Activated CD8-positive, alpha-beta memory T cell treated with anti-CD3 and anti-CD28 coated beads for 36 hours (primary cell): ENCODE measurements around the gene WASL. TPM values are rescaled to one million over a fixed set of nuclear protein-coding genes. Genes with fewer than 3 reads are reported as not detected.
"Not testable (repeated sequence)": the region's sequence is repeated elsewhere in the genome, so short reads cannot be mapped to it uniquely, and the experiment has no call there.

Experiments used
- CTCF ChIA-PET: fragments of 350-600 bp; sonication (Branson Sonifier 250); formaldehyde crosslinking; loops from one replicate; lab custom pipeline; 2021; ENCODE audit warnings: antibody characterized with exemption; lab: Charles Lee
- POLR2A ChIA-PET: fragments of 350-600 bp; sonication (Branson Sonifier 250); formaldehyde crosslinking; loops from one replicate; lab custom pipeline; 2021; ENCODE audit warnings: antibody characterized with exemption; lab: Charles Lee
- total RNA-seq, 2 experiments: library from RNA; stranded (reverse); gene quantifications; one replicate each; pipeline ENCODE4 v1.2.3, GENCODE V29; 2021

The WASL gene
- 1 to 10 TPM; 5.7 to 6.4 TPM for total RNA-seq

- CTCF ChIA-PET: interaction anchor here (0.7 to 1.4 kb wide), 7 partner anchors 10 to 124 kb away, joined by 3 to 4 read pairs (median 3); no protein-coding TSS in a partner anchor
These were observed at the start of gene WASL for GRCh38 chr7:123748734-123749536. Gene WASL, minus strand, starts transcription at chr7:123749003. Its CDS starts 269 bp downstream, at chr7:123748734.

GRCh38 chr7:123797673-123798531 lies 49.1 kb upstream of the WASL start:
- CTCF ChIA-PET: interaction anchor here (0.6 to 3.3 kb wide), 6 partner anchors 35 to 85 kb away, joined by 3 to 11 read pairs (median 4); no protein-coding TSS in a partner anchor
- POLR2A ChIA-PET: no interaction called here

More at GRCh38 chr7:123748734-123749536, at the start of gene WASL:
- POLR2A ChIA-PET: interaction anchor here (0.6 to 1.6 kb wide), 9 partner anchors 8 to 214 kb away, joined by 3 to 6 read pairs (median 4); partner anchors contain the start of genes IQUB and NDUFA5

- CTCF ChIA-PET: interaction anchor here (1.3 kb wide), 1 partner anchor 72 kb away, joined by 4 read pairs; no protein-coding TSS in a partner anchor
- POLR2A ChIA-PET: no interaction called here
These were observed 47.8 kb upstream of the WASL start for GRCh38 chr7:123796568-123796967.

DNA sequence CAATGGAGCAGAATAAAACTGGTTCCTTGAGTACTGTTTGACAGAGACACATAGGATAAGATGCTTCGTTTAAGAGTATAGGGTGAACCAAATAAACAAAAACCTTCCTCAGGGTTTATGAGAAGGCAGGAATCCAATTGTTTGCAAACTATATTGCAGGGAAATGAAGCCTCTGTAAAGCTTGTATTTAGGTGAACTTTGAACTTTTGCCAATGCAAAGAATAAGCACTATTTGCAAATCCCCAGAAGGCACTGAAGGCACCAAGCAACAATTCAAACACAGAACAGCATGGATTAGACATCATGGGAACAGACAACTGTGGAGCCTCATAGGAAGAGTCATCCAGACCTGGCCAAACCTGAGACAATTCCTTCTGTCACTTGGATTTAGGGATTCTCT lies 47.1 kb upstream of the WASL start:
- POLR2A ChIA-PET: no interaction called here

DNA sequence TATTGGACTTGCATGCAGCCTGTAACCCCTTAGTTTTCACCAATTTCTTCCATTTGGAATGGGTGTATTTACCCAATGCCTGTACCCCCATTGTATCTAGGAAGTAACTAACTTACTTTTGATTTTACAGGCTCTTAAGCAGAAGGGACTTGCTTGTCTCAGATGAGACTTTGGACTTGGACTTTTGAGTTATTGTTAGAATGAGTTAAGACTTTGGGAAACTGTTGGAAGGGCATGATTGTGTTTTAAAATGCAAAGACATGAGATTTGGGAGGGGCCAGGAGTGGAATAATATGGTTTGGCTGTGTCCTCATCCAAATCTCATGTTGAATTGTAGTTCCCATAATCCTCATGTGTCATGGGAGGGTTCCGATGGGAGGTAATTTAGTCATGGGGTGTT lies 46.3 kb upstream of the WASL start:
- POLR2A ChIA-PET, CTCF ChIA-PET: not testable (repeated sequence)

More for the DNA sequence above, 47.1 kb upstream of the WASL start:
- CTCF ChIA-PET: no interaction called here

DNA sequence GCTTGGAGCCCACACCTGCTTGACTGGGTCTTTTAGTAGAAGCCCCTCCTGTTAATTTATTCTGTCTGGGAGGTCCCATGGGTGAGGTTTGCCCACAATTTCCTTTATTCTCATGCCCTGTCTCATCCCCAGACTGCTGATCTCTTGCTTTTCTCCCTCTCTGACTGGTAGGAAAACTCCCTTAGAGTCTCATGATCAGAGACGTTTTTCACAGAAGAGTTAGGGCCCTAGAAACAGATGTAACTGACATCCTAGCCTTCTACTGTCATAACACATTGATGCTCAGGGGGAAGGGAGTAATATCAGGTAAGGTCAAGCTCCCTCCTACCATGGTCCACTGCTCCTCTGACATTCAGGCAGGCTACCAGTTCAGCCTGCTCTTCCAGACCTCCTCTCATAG lies 43.7 kb upstream of the WASL start:
- CTCF ChIA-PET: interaction anchor here (0.5 kb wide), 1 partner anchor 78 kb away, joined by 3 read pairs; no protein-coding TSS in a partner anchor
- POLR2A ChIA-PET: no interaction called here

DNA sequence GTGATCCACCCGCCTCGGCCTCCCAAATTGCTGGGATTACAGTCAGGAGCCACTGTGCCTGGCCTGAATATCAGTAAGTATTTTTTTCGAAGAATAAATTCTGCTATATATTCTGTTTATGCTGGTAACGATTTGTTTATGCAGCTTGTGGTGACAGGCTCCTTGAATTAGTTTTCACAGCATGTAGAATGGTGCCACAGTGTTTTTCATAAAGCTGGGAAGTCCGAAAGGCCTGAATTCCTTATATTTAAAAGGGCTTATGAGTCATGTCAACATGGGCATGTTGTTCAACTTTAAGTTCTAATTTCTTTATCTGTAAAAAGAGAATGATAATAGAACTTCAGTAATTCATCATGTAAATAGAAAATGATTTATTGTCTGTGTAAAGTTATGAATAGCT lies 42.2 kb upstream of the WASL start:
- ChIA-PET POLR2A (no interaction called here), CTCF (interaction anchor here (0.7 kb wide), 1 partner anchor 42 kb away, joined by 4 read pairs; the partner anchor contains the start of gene WASL)

GRCh38 chr7:123789817-123790216 lies 41.0 kb upstream of the WASL start:
- ChIA-PET CTCF (no interaction called here), POLR2A (no interaction called here)

DNA sequence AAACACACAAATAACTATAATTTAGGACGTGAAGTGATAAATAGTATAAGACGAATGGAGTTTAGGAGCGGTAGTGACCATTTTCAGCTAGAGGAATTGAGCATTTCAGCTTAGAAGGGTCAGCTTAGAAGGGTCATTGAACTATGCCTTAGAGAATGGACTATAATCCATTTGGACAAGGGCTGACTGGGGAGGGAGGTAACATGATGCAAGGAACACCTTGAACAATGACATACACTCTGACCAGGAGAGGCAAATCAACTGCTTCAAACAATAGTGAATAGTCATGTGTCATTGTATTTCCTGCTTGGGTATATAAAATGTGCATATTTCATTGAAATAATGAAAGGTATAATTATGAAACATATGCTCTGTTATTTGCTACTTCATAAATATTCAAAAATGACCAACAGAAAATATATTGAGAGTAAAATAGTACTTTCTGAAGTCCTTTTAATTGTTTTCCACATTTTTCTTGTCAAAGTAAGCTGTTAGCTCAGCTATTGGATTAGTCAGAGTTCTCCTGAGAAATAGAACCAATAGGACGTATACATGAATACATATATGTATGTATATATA lies 40.5 kb upstream of the WASL start:
- CTCF ChIA-PET: no interaction called here
- POLR2A ChIA-PET: no interaction called here

DNA sequence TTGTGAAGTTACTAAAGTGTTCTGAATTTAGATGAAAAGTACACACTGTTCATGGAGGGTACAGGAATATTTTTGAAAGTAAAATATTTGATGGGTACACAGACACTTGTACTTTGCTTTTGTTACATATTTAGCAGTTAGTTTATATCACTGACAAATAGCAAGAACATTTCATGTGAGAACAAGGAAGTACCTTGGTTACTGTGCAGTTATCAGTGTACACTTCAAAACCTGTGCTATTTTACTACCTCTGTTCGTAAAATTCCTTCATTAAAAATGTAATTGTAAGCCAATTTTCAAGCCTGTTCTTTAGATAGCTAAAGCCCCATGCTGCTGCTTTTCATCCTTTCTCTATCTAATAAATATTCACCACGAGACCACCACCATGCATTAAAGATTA lies 39.8 kb upstream of the WASL start:
- ChIA-PET POLR2A (no interaction called here), CTCF (interaction anchor here (0.6 kb wide), 1 partner anchor 17 kb away, joined by 4 read pairs; no protein-coding TSS in a partner anchor)

DNA sequence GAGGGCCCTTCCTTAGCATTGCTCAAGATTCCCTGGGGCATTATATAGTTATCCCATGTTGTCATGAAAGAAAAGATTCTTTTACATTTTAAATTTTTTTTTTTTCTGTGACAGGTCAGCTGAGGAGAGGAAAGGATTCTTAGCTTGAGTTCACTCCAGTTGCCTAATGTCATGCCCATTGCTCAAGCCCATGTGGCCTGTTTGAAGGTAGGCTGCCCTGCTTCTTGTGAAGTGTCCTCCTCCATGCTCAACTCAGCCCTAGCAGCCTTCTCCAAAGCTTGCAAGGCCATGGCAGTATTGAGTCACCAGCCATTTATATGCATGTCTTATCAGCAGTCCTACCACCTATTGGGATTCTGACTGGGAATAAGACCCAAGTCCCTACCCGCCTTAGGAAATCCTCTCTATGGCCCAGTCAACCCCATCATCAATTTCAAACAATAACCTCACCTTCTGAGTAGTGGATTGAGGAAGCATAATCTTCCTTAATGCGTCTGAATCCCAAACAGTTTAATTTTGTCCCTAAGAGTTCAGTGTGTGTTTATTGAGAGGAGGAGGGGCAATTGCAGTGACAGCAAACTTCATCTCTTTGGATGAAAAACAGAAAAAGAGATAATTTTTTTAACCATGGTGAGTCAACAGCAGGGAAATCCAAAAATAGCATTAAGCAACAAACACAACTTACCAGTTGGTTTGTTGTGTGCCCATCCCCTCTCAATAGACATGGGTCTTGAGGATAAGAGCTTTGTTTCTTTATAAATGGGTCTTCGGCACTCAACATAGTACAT lies 38.6 kb upstream of the WASL start:
- ChIA-PET POLR2A (no interaction called here), CTCF (interaction anchor here (0.7 kb wide), 1 partner anchor 116 kb away, joined by 3 read pairs; no protein-coding TSS in a partner anchor)

GRCh38 chr7:123784263-123784662 lies 35.5 kb upstream of the WASL start:
- CTCF ChIA-PET: no interaction called here

GRCh38 chr7:123783820-123784219 lies 35.0 kb upstream of the WASL start:
- POLR2A ChIA-PET: no interaction called here

More at GRCh38 chr7:123784263-123784662, 35.5 kb upstream of the WASL start:
- POLR2A ChIA-PET: no interaction called here

GRCh38 chr7:123782071-123782798 lies 33.4 kb upstream of the WASL start:
- POLR2A ChIA-PET: no interaction called here
- CTCF ChIA-PET: no interaction called here

More at GRCh38 chr7:123783820-123784219, 35.0 kb upstream of the WASL start:
- CTCF ChIA-PET: no interaction called here

DNA sequence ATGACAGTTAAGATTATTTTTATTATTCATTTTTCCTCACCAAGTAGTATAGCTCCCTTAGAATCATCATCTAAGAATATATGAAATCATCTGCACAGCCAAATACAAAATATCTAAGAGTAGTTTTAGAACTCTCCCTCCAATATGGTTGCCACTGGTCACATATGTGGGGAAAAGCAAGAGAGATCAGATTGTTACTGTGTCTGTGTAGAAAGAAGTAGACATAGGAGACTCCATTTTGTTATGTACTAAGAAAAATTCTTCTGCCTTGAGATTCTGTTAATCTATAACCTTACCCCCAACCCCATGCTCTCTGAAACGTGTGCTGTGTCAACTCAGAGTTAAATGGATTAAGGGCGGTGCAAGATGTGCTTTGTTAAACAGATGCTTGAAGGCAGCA lies 31.7 kb upstream of the WASL start:
- POLR2A ChIA-PET, CTCF ChIA-PET: not testable (repeated sequence)

DNA sequence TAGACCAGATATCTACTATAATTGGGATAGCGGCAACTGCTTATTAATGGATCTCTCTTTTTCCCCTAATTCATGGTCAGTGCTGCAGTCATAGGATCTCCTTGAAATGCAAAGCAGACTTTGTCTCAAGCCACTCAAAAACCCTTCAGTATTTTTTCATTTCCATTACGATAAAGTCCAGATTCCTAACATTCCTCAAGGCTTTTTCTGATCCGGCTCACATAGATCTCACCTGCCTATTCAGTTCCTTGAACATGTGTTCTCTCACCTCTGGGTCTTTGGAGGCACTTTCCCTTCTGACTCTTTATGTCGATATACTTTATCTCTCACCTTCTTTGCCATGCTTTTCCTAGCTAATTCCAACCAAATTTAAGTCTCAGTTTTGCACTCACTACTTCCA lies 25.7 kb upstream of the WASL start:
- ChIA-PET POLR2A (no interaction called here), CTCF (no interaction called here)

DNA sequence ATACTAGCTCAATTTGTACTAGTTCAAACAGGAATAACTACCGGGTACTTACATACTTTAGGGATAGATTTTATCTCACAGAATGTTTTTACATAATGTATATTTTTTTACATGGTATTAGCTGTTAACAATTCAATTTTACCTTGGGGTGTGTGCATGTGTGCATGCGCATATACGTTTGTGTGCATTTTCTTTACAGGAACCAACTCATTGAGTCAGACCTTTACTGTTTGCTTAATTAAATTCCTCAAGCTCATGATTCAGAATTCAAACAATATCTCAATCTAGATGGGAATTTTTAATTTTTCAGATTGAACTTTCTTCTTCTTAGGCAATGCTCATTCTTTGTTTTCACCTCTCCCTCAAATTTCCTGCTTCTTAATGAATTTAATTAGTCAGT lies 24.7 kb upstream of the WASL start:
- CTCF ChIA-PET: no interaction called here

GRCh38 chr7:123772652-123773051 lies 23.8 kb upstream of the WASL start:
- CTCF ChIA-PET: interaction anchor here (1.1 kb wide), 1 partner anchor 92 kb away, joined by 3 read pairs; no protein-coding TSS in a partner anchor
- POLR2A ChIA-PET: no interaction called here

More for the DNA sequence above, 24.7 kb upstream of the WASL start:
- POLR2A ChIA-PET: no interaction called here
